ENCODE measurements around the gene STEAP2. TPM values are rescaled to one million over a fixed set of nuclear protein-coding genes. Genes with fewer than 3 reads are reported as not detected.
"Not testable (repeated sequence)": the region's sequence is repeated elsewhere in the genome, so short reads cannot be mapped to it uniquely, and the experiment has no call there.

STEAP2 gene
- total RNA-seq, 2 experiments from 2014 or later = not detected

GRCh38 chr7:90181485-90181884 is 30.1 kb upstream of the STEAP2 start:
- Histone ChIP-seq H3K79me2 (ENCODE audit: insufficient read depth, low read depth, low read length) (no peaks in the 10 kb centered on the region), H3K9me2 (ENCODE audit: insufficient read depth, low read length) (no peaks in the 10 kb centered on the region), H3K4me1 (ENCODE audit: insufficient read depth, low read length, poor library complexity, severe bottlenecking) (no peaks in the 10 kb centered on the region), H3K4me2 (ENCODE audit: low read length) (no peak overlapping the region), H2AFZ (ENCODE audit: low read length) (no peak overlapping the region), H3K27ac (ENCODE audit: low read depth, low read length, poor library complexity, severe bottlenecking) (no peak overlapping the region), H3K36me3 (ENCODE audit: insufficient read depth, low read length) (no peaks in the 10 kb centered on the region), H3K4me3 (ENCODE audit: low read depth, low read length, poor library complexity, severe bottlenecking) (no peak overlapping the region), H3K9me3 (ENCODE audit: low read length) (no peaks in the 10 kb centered on the region), H4K20me1 (ENCODE audit: insufficient read depth, low read length) (no peaks in the 10 kb centered on the region)
- no peak for DNase-seq (ENCODE audit: low spot score)
- ChIA-PET CTCF (ENCODE audit: unreplicated experiment) (no interaction called here), POLR2A (no interaction called here)
- BruUV-seq (replicated peaks) = no TSS peak
- intact Hi-C loops (cut with micrococcal nuclease; ENCODE audit: unreplicated experiment) = no loop called here
- no peak for TF ChIP-seq CTCF (conservative IDR thresholded peaks at IDR 0.05; ENCODE audit: low read length)
- TF ChIP-seq EZH2phosphoT487 (IDR thresholded peaks at IDR 0.05; ENCODE audit: borderline replicate concordance, low read depth, low read length) = no peak

GRCh38 chr7:90186290-90186689 is 25.2 kb upstream of the STEAP2 start:
- H3K79me2 ChIP-seq (ENCODE audit: insufficient read depth, low read depth, low read length); H3K4me3 ChIP-seq (ENCODE audit: low read depth, low read length, poor library complexity, severe bottlenecking); BruUV-seq (replicated peaks); CTCF ChIA-PET (ENCODE audit: unreplicated experiment); H3K9me2 ChIP-seq (ENCODE audit: insufficient read depth, low read length); H3K4me2 ChIP-seq (ENCODE audit: low read length); H3K27ac ChIP-seq (ENCODE audit: low read depth, low read length, poor library complexity, severe bottlenecking); intact Hi-C loops (cut with micrococcal nuclease; ENCODE audit: unreplicated experiment); H4K20me1 ChIP-seq (ENCODE audit: insufficient read depth, low read length); H3K4me1 ChIP-seq (ENCODE audit: insufficient read depth, low read length, poor library complexity, severe bottlenecking); H2AFZ ChIP-seq (ENCODE audit: low read length); POLR2A ChIA-PET; H3K9me3 ChIP-seq (ENCODE audit: low read length); H3K36me3 ChIP-seq (ENCODE audit: insufficient read depth, low read length); DNase-seq (ENCODE audit: low spot score): not testable (repeated sequence)

DNA sequence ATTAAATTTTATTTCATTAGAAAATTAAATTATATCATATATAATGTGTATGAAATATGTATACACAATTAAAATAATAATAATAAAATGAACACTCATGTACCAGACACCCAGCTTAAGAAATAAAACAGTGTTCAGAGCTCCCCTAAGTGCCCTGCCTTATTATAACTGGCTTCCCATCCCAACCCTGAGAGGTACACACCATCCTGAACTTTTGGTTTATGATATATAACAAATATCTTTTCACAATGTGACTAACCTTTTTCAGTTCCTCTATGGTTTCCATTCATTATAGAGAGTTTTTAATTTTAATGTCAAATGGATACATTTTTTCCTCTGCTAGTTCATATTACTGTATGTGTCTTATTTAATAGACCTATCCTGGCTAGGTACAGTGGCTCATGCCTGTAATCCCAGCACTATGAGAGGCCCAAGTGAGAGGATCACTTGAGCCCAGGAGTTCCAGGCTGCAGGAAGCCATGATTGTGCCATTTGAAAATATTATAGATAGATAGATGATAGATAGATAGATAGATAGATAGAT is 24.0 kb upstream of the STEAP2 start:
- no peak for TF ChIP-seq CTCF (conservative IDR thresholded peaks at IDR 0.05; ENCODE audit: low read length)
- TF ChIP-seq EZH2phosphoT487 (IDR thresholded peaks at IDR 0.05; ENCODE audit: borderline replicate concordance, low read depth, low read length) = no peak
- CTCF ChIA-PET (ENCODE audit: unreplicated experiment) = no interaction called here
- DNase-seq (ENCODE audit: low spot score) = no peak
- Histone ChIP-seq H3K4me3 (ENCODE audit: low read depth, low read length, poor library complexity, severe bottlenecking) (no peak overlapping the region), H3K36me3 (ENCODE audit: insufficient read depth, low read length) (no peaks in the 10 kb centered on the region), H3K27ac (ENCODE audit: low read depth, low read length, poor library complexity, severe bottlenecking) (no peak overlapping the region), H3K9me3 (ENCODE audit: low read length) (no peaks in the 10 kb centered on the region), H3K79me2 (ENCODE audit: insufficient read depth, low read depth, low read length) (no peaks in the 10 kb centered on the region), H3K4me1 (ENCODE audit: insufficient read depth, low read length, poor library complexity, severe bottlenecking) (no peaks in the 10 kb centered on the region), H4K20me1 (ENCODE audit: insufficient read depth, low read length) (no peaks in the 10 kb centered on the region), H2AFZ (ENCODE audit: low read length) (no peak overlapping the region), H3K9me2 (ENCODE audit: insufficient read depth, low read length) (no peaks in the 10 kb centered on the region), H3K4me2 (ENCODE audit: low read length) (no peak overlapping the region)
- BruUV-seq (replicated peaks) = no TSS peak
- POLR2A ChIA-PET = no interaction called here
- intact Hi-C loops (cut with micrococcal nuclease; ENCODE audit: unreplicated experiment) = no loop called here
